Endodermal cell (in vitro differentiated cells): ENCODE data around the gene CATSPER3. TPM values are rescaled to one million over a fixed set of nuclear protein-coding genes. Genes with fewer than 3 reads are reported as not detected.

Source experiments
- DNase-seq: peaks from one replicate; pipeline ENCODE4 v3.0.0-alpha.2; 2017
- H3K27ac ChIP-seq: 2 replicates; pipeline ENCODE4 v1.5.1; 2013; ENCODE audit warnings: mild to moderate bottlenecking, low read depth, low read length, moderate library complexity
- H3K27me3 ChIP-seq: 2 replicates; pipeline ENCODE4 v1.6.1; 2013; ENCODE audit warnings: mild to moderate bottlenecking, low read length, moderate library complexity; ENCODE audit not compliant: insufficient read depth, control insufficient read depth, poor library complexity, severe bottlenecking
- H3K36me3 ChIP-seq: 2 replicates; pipeline ENCODE4 v1.7.0; 2013; ENCODE audit warnings: mild to moderate bottlenecking, low read length, moderate library complexity; ENCODE audit not compliant: control insufficient read depth, insufficient read depth
- H3K4me1 ChIP-seq: one replicate; pipeline ENCODE4 v1.7.0; 2013; ENCODE audit warnings: low read length; ENCODE audit not compliant: control insufficient read depth, insufficient read depth
- H3K4me3 ChIP-seq: 2 replicates; pipeline ENCODE4 v1.5.1; 2013; ENCODE audit warnings: mild to moderate bottlenecking, low read length, moderate library complexity
- H3K9ac ChIP-seq: 2 replicates; pipeline ENCODE4 v1.6.1; 2013; ENCODE audit warnings: mild to moderate bottlenecking, low read length, moderate library complexity; ENCODE audit not compliant: poor library complexity, severe bottlenecking; ENCODE audit errors: extremely low read depth
- H3K9me3 ChIP-seq: 2 replicates; pipeline ENCODE4 v1.6.1; 2013; ENCODE audit warnings: mild to moderate bottlenecking, low read length, moderate library complexity; ENCODE audit not compliant: control insufficient read depth
- H3K27ac Mint-ChIP-seq: 2 replicates; pipeline ENCODE4 v1.8.0; 2020; ENCODE audit warnings: mixed read lengths
- H3K27me3 Mint-ChIP-seq: 2 replicates; pipeline ENCODE4 v1.8.0; 2021; ENCODE audit warnings: mild to moderate bottlenecking, mixed read lengths; ENCODE audit not compliant: insufficient read depth
- H3K36me3 Mint-ChIP-seq: 2 replicates; pipeline ENCODE4 v1.8.0; 2020; ENCODE audit warnings: low read depth, mixed read lengths
- H3K4me1 Mint-ChIP-seq: 2 replicates; pipeline ENCODE4 v1.8.0; 2020; ENCODE audit warnings: mixed read lengths
- H3K4me3 Mint-ChIP-seq: 2 replicates; pipeline ENCODE4 v1.8.0; 2020; ENCODE audit warnings: mild to moderate bottlenecking, moderate library complexity, mixed read lengths
- H3K9me3 Mint-ChIP-seq: 2 replicates; pipeline ENCODE4 v1.8.0; 2020; ENCODE audit warnings: mild to moderate bottlenecking, mixed read lengths
- CTCF ChIP-seq: fragments of 200-600 bp; sonication (generic); conservative IDR thresholded peaks from 2 replicates; pipeline ENCODE4 v1.5.0; 2021; ENCODE audit warnings: antibody characterized with exemption, mild to moderate bottlenecking
- WGBS, 2 experiments: methylation state at CpG; one replicate each; pipeline versions ENCODE4 v1.1.5 to v1.1.7; 2013; ENCODE audit warnings: missing lambda C conversion rate in 2 of 2, mixed read lengths in 1 of 2; ENCODE audit not compliant: insufficient coverage in 1 of 2, insufficient read length in 1 of 2; 5-methylcytosine and 5-hydroxymethylcytosine counted together
- total RNA-seq, 2 donors: library from RNA; stranded (reverse); fragmentation: NEBNext Ultra II Directional in 1 of 2; extraction: Animal tissue kit (Norgen Biotek cat#: 25700) in 1 of 2; gene quantifications; 2 replicates in 1 of 2; 3 replicates in 1 of 2; pipeline ENCODE4 v1.2.1, GENCODE V29; 2021

CATSPER3 gene
- total RNA-seq, 2 donors from 2014 or later: 0.64 to 0.68 TPM

DNA sequence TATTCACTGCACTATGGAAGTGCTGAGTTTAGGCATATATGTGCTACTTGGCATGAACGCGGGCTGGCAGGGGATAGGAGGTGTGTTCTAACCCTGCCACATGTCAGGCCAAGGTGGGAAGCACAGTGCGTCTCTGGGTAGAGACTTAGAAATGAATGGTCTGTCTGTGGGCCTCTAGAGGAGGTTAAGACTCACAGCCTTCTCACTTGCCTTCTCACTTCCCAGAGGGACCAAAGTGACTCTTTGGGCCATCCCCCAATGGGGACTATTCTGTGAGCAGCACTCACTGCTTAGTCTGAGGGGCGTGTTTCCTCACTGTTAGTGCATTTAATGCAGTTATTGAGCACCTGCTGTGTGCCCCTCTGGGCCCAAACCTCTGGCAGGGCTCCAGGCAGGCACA is 68.7 kb downstream of the CATSPER3 start:
- Histone ChIP-seq H3K27me3 (peaks cover 96% of the 10 kb centered on the region), H3K4me3 (no peak overlapping the region), H3K9ac (no peak overlapping the region), H3K36me3 (no peaks in the 10 kb centered on the region), H3K4me1 (no peaks in the 10 kb centered on the region), H3K27ac (no peak overlapping the region), H3K9me3 (no peaks in the 10 kb centered on the region)
- H3K4me3 Mint-ChIP-seq: no peak overlapping the region
- peaks cover 90% of the 10 kb centered on the region for H3K27me3 Mint-ChIP-seq
- H3K4me1 Mint-ChIP-seq: peaks cover 16% of the 10 kb centered on the region
- no peak overlapping the region for H3K27ac Mint-ChIP-seq
- no peaks in the 10 kb centered on the region for H3K36me3 Mint-ChIP-seq
- no peaks in the 10 kb centered on the region for H3K9me3 Mint-ChIP-seq
- DNase-seq: no peak
- 59 to 71% methylated on average over 1 to 4 of the region's 4 CpGs for WGBS, 2 experiments
- TF ChIP-seq CTCF: no peak

DNA sequence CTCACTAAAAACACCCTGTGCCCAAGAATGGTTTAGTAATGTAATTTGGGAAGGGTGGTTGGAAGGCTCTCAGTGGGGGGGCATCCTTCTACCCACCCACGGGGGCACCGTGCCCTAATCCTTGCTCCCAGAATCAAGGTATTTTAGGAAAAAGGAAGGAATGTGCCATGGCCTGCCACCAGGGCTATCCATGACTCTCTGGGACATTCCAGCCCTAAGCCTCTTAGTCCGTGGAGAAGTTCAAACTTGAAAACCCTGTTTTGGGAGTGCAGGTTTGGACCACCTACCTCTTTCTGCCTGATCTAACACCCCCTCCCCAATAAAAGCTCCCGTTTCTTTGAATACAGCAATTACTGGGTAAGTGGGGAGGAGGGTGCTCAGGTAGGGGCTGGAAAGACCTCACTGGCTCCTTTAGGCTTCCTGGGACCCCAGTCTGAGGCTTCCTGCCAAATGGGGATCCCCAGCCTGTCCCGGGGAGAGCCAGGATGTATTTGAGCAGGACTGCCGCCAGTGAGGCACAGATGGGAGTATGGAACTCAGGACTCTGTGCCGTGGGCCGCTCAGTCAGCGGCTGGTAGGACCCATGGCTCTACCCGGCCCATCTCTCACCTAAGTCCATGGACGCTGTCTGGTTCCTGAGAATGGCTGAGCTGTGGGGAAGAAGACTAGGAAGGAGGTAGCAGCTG is 70.0 kb downstream of the CATSPER3 start:
- Histone ChIP-seq H3K4me1 (no peaks in the 10 kb centered on the region), H3K27ac (no peak overlapping the region), H3K9me3 (no peaks in the 10 kb centered on the region), H3K36me3 (no peaks in the 10 kb centered on the region), H3K27me3 (peaks cover 96% of the 10 kb centered on the region), H3K4me3 (no peak overlapping the region), H3K9ac (no peak overlapping the region)
- no peaks in the 10 kb centered on the region for H3K9me3 Mint-ChIP-seq
- H3K36me3 Mint-ChIP-seq: no peaks in the 10 kb centered on the region
- TF ChIP-seq CTCF: peak; percentile 56
- H3K4me3 Mint-ChIP-seq: no peak overlapping the region
- DNase-seq: no peak
- WGBS, 2 experiments: 30 to 31% methylated on average over 9 to 11 of the region's 11 CpGs
- peaks cover 9% of the 10 kb centered on the region for H3K4me1 Mint-ChIP-seq
- peaks cover 90% of the 10 kb centered on the region for H3K27me3 Mint-ChIP-seq
- no peak overlapping the region for H3K27ac Mint-ChIP-seq

- H3K4me3 Mint-ChIP-seq: no peak overlapping the region
- H3K4me1 ChIP-seq: no peaks in the 10 kb centered on the region
- no peaks in the 10 kb centered on the region for H3K36me3 ChIP-seq
- peaks cover 92% of the 10 kb centered on the region for H3K27me3 Mint-ChIP-seq
- no peak overlapping the region for H3K27ac ChIP-seq
- peak; percentile 56 for DNase-seq
- peaks cover 7% of the 10 kb centered on the region for H3K4me1 Mint-ChIP-seq
- no peaks in the 10 kb centered on the region for H3K9me3 Mint-ChIP-seq
- no peaks in the 10 kb centered on the region for H3K36me3 Mint-ChIP-seq
- H3K27me3 ChIP-seq: peaks cover 96% of the 10 kb centered on the region
- H3K9ac ChIP-seq: no peak overlapping the region
- no peak for TF ChIP-seq CTCF
- H3K27ac Mint-ChIP-seq: no peak overlapping the region
- WGBS, 2 experiments: 12 to 20% methylated on average over 13 to 20 of the region's 20 CpGs
- H3K9me3 ChIP-seq: no peaks in the 10 kb centered on the region
- H3K4me3 ChIP-seq: no peak overlapping the region
These were observed 70.6 kb downstream of the CATSPER3 start for GRCh38 chr5:135038205-135038812.
